GM04503 (cell line): ENCODE results near the gene NDUFV1.
"Not testable (repeated sequence)": the region's sequence is repeated elsewhere in the genome, so short reads cannot be mapped to it uniquely, and the experiment has no call there.

Source experiments
- DNase-seq: peaks from one replicate; pipeline ENCODE4 v3.0.0-alpha.2; 2012; ENCODE audit warnings: low read depth

Gene NDUFV1

DNA sequence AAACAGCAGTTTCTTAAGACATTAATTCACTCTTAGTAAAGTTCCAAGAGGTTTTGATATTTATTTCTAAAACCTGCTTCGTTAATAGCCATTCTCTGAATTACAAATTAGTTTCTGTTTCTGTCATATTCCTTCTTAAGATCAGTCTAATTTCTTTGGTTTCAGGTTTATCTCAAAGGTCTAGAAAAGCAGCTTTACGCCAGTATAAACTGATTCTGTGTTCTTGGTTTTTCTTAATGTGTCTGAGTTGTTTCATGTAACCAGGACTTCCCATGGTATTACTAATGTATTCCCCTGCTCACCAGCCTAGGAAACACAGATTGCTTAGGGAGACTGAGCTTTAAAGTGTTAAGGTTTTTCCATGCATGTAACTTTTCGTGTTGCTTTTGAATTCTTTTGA, 50.6 kb downstream of the NDUFV1 start:
- no peak for DNase-seq

DNA sequence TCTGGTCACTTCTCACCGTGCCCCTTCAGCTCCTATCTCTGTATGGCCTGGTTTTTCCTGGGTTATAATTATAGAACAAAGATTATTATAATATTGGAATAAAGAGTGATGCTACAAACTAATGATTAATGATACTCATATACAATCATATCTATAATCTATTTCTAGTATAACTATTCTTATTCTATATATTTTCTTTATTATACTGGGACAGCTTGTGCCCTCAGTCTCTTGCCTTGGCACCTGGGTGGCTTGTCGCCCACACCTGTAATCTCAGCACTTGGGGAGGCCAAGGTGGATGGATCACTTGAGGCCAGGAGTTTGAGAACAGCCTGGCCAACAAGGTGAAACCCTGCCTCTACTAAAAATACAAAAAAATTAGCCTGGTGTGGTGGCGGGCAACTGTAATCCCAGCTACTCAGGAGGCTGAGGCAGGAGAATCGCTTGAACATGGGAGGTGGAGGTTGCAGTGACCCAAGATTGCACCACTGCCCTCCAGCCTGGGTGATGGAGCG, 53.0 kb downstream of the NDUFV1 start:
- DNase-seq = not testable (repeated sequence)

DNA sequence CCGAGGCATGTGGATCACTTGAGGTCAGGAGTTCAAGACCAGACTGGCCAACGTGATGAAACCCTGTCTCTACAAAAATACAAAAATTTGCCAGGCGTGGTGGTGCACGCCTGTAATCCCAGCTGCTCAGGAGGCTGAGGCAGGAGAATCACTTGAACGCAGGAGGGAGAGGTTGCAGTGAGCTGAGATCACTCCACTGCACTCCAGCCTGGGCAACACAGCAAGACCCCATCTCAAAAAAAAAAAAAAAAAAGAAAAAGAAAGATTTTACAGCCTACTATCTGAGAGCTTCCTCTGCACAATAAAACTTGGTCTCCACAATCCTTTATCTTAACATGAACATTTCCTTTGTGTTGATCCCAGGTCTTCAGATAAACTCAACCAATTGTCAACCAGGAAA, 54.0 kb downstream of the NDUFV1 start:
- DNase-seq = not testable (repeated sequence)
